HG03064 (cell line): ENCODE data around the gene ALPP.
"Not testable (repeated sequence)": the region's sequence is repeated elsewhere in the genome, so short reads cannot be mapped to it uniquely, and the experiment has no call there.

ENCODE experiments used
- ATAC-seq: cut with Tn5 transposase; IDR thresholded peaks from one replicate; pipeline ENCODE4 v1.9.1; 2021; ENCODE audit warnings: low read depth; ENCODE audit not compliant: unreplicated experiment

The ALPP gene

GRCh38 chr2:232363064-232363783 lies 15.3 kb upstream of the ALPP start:
- not testable (repeated sequence) for ATAC-seq

- ATAC-seq, result no peak
Observed at GRCh38 chr2:232363784-232364615, 14.6 kb upstream of the ALPP start.

GRCh38 chr2:232364806-232365594 lies 13.6 kb upstream of the ALPP start:
- ATAC-seq, result not testable (repeated sequence)

- ATAC-seq, result no peak
Observed at GRCh38 chr2:232365621-232366321, 12.8 kb upstream of the ALPP start.

- not testable (repeated sequence) for ATAC-seq
Observed at GRCh38 chr2:232366461-232366860, 12.1 kb upstream of the ALPP start.

- ATAC-seq, result no peak
Observed at GRCh38 chr2:232367016-232367415, 11.5 kb upstream of the ALPP start.

GRCh38 chr2:232367591-232368233 lies 10.8 kb upstream of the ALPP start:
- no peak for ATAC-seq

GRCh38 chr2:232368311-232368731 lies 10.2 kb upstream of the ALPP start:
- ATAC-seq, result no peak

GRCh38 chr2:232369126-232369951 lies 9.2 kb upstream of the ALPP start:
- ATAC-seq, result no peak

- ATAC-seq, result not testable (repeated sequence)
Observed at GRCh38 chr2:232370007-232370406, 8.5 kb upstream of the ALPP start.

GRCh38 chr2:232372231-232373208 lies 6.0 kb upstream of the ALPP start:
- ATAC-seq, result no peak

- ATAC-seq, result no peak
Observed at GRCh38 chr2:232374356-232374755, 4.2 kb upstream of the ALPP start.

- ATAC-seq, result no peak
Observed at GRCh38 chr2:232375164-232375563, 3.4 kb upstream of the ALPP start.

- no peak for ATAC-seq
Observed at GRCh38 chr2:232376260-232376659, 2.3 kb upstream of the ALPP start.

GRCh38 chr2:232376713-232377112 lies 1.8 kb upstream of the ALPP start:
- ATAC-seq, result no peak

- ATAC-seq, result no peak
Observed at GRCh38 chr2:232377319-232377718, 1.2 kb upstream of the ALPP start.

- no peak for ATAC-seq
Observed at GRCh38 chr2:232377841-232378734, 463 bp upstream of the ALPP start.
